ENCODE results near the gene PDZD2. TPM values are rescaled to one million over a fixed set of nuclear protein-coding genes. Genes with fewer than 3 reads are reported as not detected.

The PDZD2 gene
- total and polyA plus RNA-seq, 7 donors: 1.2 to 11.7 (median 7.1) TPM

GRCh38 chr5:31911291-31912265, 272.6 kb downstream of the PDZD2 start:
- Histone ChIP-seq H3K4me3 (no peak overlapping the region), H3K36me3 (no peaks in the 10 kb centered on the region), H3K9me3 (no peaks in the 10 kb centered on the region), H3K27me3 (no peaks in the 10 kb centered on the region), H3K4me1 (no peaks in the 10 kb centered on the region), H3K27ac (no peak overlapping the region)
- 80 to 84% methylated on average over 15 of the region's 15 CpGs for WGBS, 2 donors
- no peak for TF ChIP-seq POLR2A (IDR thresholded peaks at IDR 0.05)
- no peak for TF ChIP-seq EP300 (IDR thresholded peaks at IDR 0.05)
- TF ChIP-seq CTCF (IDR thresholded peaks at IDR 0.05): no peak
- TF ChIP-seq POLR2AphosphoS5 (IDR thresholded peaks at IDR 0.05): no peak
- intact Hi-C loops (cut with DNase I): no loop called here
- DNase-seq: no peak

DNA sequence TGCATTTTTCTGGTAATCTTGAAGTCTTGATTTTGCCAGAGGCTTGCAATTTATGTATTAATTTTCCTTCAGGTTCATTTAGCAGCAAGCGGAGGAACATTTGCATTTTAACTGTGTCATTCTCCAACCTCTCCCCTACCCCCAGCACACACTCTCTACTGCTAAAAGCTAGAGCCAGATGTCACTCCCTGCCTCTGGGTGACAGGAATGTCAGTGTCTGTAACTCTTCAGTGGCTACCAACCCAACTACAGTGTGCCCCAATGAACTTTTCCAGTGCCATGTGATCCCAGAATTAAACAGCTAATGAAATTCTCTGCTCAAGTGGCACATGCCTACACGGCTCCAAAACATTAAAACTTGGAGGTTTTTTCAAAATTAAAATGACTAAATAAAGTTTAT, 274.9 kb downstream of the PDZD2 start:
- Histone ChIP-seq H3K27ac (no peak overlapping the region), H3K36me3 (no peaks in the 10 kb centered on the region), H3K4me1 (no peaks in the 10 kb centered on the region), H3K9me3 (no peaks in the 10 kb centered on the region), H3K4me3 (no peak overlapping the region), H3K27me3 (no peaks in the 10 kb centered on the region)
- intact Hi-C loops (cut with DNase I): no loop called here
- whole genome bisulfite sequencing, 2 donors: 72 to 82% methylated on average over 2 of the region's 2 CpGs
- no peak for TF ChIP-seq POLR2A (IDR thresholded peaks at IDR 0.05)
- no peak for TF ChIP-seq EP300 (IDR thresholded peaks at IDR 0.05)
- no peak for TF ChIP-seq POLR2AphosphoS5 (IDR thresholded peaks at IDR 0.05)
- no peak for TF ChIP-seq CTCF (IDR thresholded peaks at IDR 0.05)
- no peak for DNase-seq

- H3K36me3 ChIP-seq: no peaks in the 10 kb centered on the region
- WGBS, 2 donors: 87 to 90% methylated on average over 8 of the region's 8 CpGs
- intact Hi-C loops (cut with DNase I): no loop called here
- H3K4me3 ChIP-seq: no peak overlapping the region
- no peak for TF ChIP-seq CTCF (IDR thresholded peaks at IDR 0.05)
- no peak for TF ChIP-seq POLR2A (IDR thresholded peaks at IDR 0.05)
- no peak for TF ChIP-seq POLR2AphosphoS5 (IDR thresholded peaks at IDR 0.05)
- no peak for TF ChIP-seq EP300 (IDR thresholded peaks at IDR 0.05)
- DNase-seq: no peak
- H3K27me3 ChIP-seq: no peaks in the 10 kb centered on the region
- H3K9me3 ChIP-seq: no peaks in the 10 kb centered on the region
- no peaks in the 10 kb centered on the region for H3K4me1 ChIP-seq
- no peak overlapping the region for H3K27ac ChIP-seq
Observed at GRCh38 chr5:31916327-31916726, 277.4 kb downstream of the PDZD2 start.

DNA sequence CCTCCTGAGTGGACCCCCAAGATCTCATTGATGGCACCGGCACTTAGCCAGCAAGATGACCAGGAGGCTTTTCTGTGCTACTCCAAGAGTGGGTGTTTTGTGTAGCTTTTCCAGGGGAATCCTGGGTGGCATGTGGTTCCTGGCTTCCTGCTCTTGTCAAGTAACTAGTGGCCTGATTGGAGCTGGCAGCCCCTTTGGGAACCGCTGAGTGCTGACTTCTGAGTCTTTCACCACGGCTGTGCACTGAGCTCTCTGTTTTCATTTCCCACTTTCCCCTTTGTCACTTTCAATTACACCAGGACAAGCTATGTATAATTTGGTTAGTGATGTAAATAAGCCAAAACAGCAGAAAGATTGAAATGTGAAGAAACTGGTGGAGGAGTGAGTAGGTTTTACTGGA, 279.8 kb downstream of the PDZD2 start:
- H3K9me3 ChIP-seq: no peaks in the 10 kb centered on the region
- H3K4me1 ChIP-seq: no peaks in the 10 kb centered on the region
- TF ChIP-seq EP300 (IDR thresholded peaks at IDR 0.05) (no peak), POLR2A (IDR thresholded peaks at IDR 0.05) (no peak)
- H3K27ac ChIP-seq: no peak overlapping the region
- intact Hi-C loops (cut with DNase I): no loop called here
- H3K36me3 ChIP-seq: no peaks in the 10 kb centered on the region
- 85 to 87% methylated on average over 3 of the region's 3 CpGs for WGBS, 2 donors
- H3K4me3 ChIP-seq: no peak overlapping the region
- no peaks in the 10 kb centered on the region for H3K27me3 ChIP-seq
- no peak for DNase-seq

DNA sequence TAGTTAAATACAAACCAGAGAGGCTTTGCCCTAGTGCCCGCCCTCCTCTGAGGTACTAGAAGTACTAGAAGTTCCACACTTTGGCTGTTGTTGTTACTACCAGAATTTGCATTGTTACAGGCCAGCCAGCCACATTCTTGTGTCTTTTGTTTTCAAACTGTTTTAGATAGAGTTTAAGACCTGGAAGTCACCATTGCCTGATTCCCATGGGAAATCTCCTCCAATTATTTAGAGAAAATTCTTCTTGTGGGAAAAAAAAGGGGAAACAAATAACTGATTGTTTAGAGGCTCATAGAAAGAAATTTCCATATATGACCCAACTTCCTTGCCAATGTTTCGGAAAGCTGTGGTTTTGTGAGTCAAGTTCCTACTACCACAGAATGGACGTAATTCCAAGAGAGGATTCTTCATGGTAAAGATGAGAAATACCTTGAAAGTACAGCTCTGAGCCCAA, 282.9 kb downstream of the PDZD2 start:
- TF ChIP-seq EP300 (IDR thresholded peaks at IDR 0.05): no peak
- no peak for TF ChIP-seq POLR2AphosphoS5 (IDR thresholded peaks at IDR 0.05)
- no peak for TF ChIP-seq CTCF (IDR thresholded peaks at IDR 0.05)
- TF ChIP-seq POLR2A (IDR thresholded peaks at IDR 0.05): no peak
- intact Hi-C loops (cut with DNase I): loop anchor here (10.0 kb wide), 1 partner anchor 153 kb away; no protein-coding TSS in a partner anchor
- Histone ChIP-seq H3K27me3 (no peaks in the 10 kb centered on the region), H3K4me1 (no peaks in the 10 kb centered on the region), H3K9me3 (no peaks in the 10 kb centered on the region), H3K36me3 (no peaks in the 10 kb centered on the region), H3K4me3 (no peak overlapping the region), H3K27ac (no peak overlapping the region)
- 83% methylated on average over 3 of the region's 3 CpGs for WGBS, 2 donors
- no peak for DNase-seq

Measured in sigmoid colon (tissue), 7 donors.